Measurements from ENCODE around the gene APP.

- TF ChIP-seq POLR2A (IDR thresholded peaks at IDR 0.05; ENCODE audit: low read depth, low read length) (no peak), TAF1 (IDR thresholded peaks at IDR 0.05; ENCODE audit: borderline replicate concordance, low read depth, low read length) (no peak), POLR2AphosphoS5 (IDR thresholded peaks at IDR 0.05; ENCODE audit: low read depth, low read length) (no peak)
Measured at GRCh38 chr21:26185021-26185420, 14.5 kb upstream of the APP start.
